GM19238 (cell line): Measurements from ENCODE around the gene TMOD1.
A peak's percentile ranks its signal among the peaks of the same experiment; 100 is the strongest.
"Not testable (repeated sequence)": the region's sequence is repeated elsewhere in the genome, so short reads cannot be mapped to it uniquely, and the experiment has no call there.

ENCODE experiments used
- DNase-seq: peaks from one replicate; pipeline ENCODE4 v3.0.0; 2011; ENCODE audit warnings: low spot score; ENCODE audit not compliant: insufficient read length

The TMOD1 gene

DNA sequence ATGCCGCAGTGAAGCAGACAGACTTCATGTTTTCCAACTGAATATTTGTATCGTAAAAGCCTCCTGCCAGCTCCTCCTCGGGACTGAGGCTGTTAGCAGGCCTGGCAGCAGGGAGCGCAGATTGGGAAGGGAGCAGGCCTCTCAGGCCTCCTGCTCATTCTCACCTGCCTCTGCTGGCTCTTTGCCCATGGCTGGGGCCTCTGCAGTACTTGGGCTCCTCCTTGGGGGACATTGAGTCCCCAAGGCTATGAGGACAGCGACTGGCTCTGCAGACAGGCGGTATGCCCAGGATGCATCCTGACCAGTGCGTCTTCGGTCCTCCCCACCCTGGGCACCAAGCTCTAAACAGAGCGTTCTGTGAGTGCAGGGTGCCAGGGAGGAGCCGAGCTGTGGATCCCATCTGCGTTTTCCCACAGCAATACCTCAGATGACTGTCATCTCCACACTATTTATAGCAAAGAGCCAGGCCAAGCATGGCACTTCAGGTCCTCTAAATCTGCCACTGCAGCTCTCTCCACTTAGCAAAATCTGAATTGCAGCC, 93.0 kb downstream of the TMOD1 start:
- DNase-seq: no peak

DNA sequence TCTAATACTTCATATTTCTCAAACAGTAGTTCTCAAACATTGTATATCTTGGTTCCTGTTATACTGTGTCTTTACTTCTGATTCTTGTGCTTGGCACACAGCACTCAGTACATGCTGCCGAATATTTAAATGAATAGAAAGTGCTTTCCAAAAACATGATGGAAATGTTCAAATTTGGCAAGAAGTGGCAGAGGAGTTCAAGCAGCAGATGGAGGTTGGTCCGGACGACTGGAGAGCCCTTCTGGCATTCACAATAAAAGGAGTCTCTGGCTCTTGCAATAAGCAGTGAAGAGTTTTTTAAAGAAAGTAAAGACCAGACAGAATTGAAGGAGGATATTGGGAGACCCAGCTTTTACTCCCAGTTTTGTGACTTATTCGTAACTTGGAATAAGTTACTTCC, 95.4 kb downstream of the TMOD1 start:
- no peak for DNase-seq

DNA sequence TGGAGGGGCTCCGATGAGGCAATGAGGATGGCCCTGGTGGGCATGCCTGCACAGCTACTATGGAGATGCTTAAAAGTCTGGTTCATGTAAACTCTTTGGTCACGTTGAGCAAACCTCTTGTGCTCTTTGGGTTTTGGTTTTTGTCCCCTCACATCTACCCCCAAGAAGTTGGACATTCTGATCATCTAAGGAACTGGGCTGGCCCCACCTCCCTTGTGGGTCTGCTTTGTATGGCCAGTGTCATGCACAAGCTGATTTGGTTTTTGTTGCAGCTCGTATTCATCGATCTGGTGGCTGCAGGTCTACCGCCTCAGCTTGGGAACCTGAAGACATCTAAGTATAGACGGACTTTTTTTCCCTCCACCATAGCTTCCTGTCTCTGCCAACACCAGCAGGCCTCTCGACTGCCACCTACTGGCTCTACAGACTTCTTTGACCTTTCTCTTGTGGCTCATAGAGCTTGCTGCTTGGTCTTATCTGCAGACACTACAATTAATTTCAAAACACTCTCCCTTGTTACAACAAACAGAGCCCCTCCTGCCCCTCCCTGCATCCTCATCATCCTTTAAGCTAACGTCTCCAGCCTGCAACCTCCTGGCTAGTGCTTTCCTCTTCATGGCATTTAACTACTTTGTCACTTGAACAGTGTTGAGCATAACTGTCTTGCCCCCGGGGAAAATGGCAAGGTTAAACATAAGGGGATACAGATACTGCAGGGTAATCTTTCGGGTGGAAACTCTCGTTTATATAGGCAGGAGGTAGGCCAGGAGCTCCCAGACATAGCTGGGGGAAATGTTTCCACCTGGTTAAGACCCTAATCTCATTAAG, 97.2 kb downstream of the TMOD1 start:
- peak; percentile 58 for DNase-seq

GRCh38 chr9:97599314-97599846, 97.9 kb downstream of the TMOD1 start:
- no peak for DNase-seq

DNA sequence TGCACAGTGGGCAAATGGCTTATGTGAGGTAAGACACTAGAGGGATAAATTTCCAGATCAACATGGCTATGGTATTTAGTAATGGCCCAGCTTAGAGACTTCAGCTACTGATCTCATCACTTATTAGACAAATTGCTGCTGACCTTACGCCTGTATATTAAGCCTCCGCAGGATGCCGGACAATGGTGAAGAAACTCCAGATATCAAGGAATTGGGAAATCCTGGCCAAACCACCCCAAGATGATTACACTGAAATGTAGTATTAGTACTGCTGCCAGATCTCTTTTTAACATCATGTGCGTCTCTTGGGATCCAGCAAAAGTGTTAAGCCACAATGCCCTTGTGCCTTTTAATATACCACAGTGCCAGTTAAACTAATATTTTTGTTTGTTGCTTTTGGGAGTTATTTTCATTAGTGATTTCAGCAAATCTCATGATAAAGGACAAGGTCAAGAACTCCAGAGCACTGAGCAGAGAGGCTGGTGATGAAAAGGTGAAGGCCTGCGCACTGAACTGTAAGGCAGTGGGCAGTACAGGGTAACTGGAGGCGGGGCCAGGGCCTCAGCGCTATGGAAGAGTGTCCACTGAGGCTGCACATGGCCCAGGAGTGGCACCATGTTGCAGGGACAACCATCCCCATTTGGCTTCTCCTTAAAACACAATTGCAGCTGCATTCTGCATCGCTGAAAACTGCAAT, 99.2 kb downstream of the TMOD1 start:
- DNase-seq: no peak

DNA sequence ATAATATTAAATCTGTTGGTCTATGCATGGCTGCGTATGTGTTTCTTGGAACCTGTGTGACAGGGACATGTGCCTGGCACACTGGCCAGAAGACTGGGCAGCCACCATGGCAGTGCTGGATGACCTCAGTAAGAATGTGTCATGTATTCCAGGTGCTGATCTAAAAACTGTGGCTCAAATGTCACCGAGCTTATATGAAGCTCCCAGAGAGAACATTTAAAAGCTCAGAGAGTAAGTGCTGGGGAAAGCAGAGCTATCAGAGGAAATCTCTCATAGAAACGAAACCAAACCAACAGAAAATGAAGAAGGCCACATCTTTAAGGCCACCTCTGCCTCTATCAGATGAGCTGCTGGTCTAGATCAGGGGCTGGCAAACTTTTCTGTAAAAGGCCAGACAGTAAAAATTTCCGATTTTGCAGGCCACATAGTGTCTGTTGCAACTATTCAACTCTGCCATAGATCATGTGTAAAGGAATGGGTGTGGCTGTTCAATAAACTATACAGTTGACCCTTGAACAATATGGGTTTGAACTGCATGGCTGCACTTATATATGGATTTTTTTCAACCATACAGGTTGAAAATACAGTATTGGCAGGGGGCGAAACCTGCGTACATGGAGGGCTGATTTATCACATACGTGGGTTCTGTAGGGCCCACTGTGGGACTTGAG, 99.9 kb downstream of the TMOD1 start:
- no peak for DNase-seq

GRCh38 chr9:97602430-97602829, 101.0 kb downstream of the TMOD1 start:
- no peak for DNase-seq

DNA sequence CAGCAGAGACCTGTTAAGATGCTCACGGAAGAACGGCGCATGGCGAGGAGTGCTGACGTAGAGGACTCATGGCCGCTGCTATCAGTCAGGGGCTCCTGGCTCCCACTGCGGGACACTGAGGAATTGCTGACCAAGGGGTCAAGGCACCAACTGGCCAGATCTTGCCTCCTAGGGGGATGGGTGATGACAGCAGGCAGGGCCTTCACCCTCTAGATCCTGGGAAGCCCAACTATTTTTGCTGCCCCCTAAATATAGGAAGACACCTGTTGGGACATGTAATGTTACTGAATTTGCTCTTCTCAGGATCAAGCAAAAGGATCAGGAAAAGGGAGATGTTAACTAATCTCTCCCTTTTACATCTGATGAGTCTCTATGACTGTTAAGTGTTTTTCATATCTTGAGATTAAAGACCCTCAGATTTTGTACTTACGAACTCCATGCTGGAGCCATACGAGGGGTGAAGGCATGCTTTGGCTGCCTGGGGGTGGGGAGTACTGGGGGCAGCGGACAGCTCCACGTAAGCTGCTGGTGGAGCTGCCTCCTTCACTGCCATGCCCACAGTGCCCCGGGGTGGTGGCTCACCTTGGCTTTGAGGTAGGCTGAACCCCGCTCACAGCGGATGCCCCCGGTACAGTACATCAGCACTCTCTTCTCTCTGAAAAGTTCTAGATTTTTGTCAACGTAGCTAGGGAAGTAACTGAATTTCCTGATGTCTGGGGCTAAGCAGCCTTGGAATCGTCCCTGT, 103.6 kb downstream of the TMOD1 start:
- no peak for DNase-seq

DNA sequence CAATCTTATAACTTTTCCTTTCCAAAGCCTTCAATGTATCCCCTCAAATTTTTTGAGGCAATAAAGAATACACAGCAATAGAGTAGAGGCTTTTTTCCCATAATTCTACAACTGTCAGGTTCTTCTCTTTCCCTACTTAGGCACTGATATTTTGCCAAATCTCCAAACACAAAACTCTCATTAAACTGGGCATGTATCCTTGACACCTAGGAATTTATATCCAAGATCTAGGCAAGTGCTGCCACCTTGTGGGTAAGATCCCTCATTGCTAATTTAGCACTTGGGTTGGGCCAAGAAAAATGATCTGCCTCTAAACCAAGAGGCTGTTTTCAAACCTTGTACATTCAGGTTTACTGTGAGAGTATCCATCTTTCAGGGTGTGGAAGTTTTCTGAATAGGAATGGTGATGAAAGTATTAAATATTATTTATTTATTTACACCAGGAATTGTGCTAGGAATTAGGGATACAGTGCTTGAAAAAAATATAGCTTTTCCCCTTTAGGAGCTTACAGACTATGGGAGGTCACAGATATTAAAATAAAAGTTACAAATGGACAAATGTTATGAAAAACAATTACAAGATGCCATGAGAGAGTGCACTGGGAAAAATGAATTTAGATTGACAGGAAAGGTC, 114.1 kb downstream of the TMOD1 start:
- DNase-seq: no peak

- no peak for DNase-seq
These were observed 116.5 kb downstream of the TMOD1 start for GRCh38 chr9:97617939-97618416.

DNA sequence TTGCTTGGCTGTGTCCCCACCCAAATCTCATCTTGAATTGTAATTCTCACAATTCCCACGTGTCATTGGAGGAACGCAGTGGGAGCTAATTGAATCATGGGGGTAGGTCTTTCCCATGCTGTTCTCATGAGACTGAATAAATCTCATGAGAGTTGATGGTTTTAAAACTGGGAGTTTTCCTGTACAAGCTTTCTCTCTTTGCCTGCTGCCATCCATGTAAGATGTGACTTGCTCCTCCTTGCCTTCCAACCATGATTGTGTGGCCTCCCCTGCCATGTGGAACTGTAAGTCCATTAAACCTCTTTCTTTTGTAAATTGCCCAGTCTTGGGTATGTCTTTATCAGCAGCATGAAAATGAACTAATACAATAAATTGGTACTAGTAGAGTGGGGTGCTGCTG, 118.6 kb downstream of the TMOD1 start:
- DNase-seq: not testable (repeated sequence)

DNA sequence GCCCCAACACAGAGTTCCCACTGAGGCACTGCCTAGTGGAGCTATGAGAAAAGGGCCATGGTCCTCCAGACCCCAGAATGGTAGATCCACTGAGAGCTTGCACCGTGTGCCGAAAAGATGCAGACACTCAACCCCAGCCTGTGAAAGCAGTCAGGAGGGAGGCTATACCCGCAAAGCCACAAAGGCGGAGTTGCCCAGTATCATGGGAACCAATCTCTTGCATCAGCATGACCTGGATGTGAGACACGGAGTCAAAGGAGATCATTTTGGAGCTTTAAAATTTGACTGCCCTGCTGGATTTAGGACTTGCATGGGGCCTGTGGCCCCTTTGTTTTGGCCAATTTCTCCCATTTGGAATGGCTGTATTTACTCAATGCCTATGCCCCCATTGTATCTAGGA, 121.0 kb downstream of the TMOD1 start:
- not testable (repeated sequence) for DNase-seq

GRCh38 chr9:97623946-97624345, 122.5 kb downstream of the TMOD1 start:
- DNase-seq: no peak

GRCh38 chr9:97625620-97626019, 124.2 kb downstream of the TMOD1 start:
- no peak for DNase-seq

- DNase-seq: no peak
These were observed 126.2 kb downstream of the TMOD1 start for GRCh38 chr9:97627624-97628023.

- DNase-seq: no peak
These were observed 127.2 kb downstream of the TMOD1 start for GRCh38 chr9:97628668-97629067.

GRCh38 chr9:97629156-97629555, 127.7 kb downstream of the TMOD1 start:
- no peak for DNase-seq

DNA sequence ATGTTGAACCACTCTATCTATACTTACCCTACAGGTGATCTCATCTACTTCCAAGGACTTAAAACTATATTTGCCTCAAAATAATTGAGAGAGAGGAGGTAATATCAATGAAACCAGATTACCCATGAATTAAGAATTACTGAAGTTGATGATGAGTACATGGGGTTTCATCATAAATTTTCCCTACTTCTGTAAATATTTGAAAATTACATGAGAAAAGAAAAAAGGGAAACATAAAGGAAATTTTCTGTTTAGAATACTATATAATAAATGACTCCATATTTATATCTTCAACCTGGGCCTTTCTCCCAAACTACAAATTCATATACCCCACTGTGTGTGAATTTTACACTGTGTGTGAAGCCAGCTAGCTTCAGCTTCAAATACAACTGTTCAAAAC, 129.1 kb downstream of the TMOD1 start:
- DNase-seq: no peak

- no peak for DNase-seq
These were observed 130.9 kb downstream of the TMOD1 start for GRCh38 chr9:97632248-97632984.
